Mesendoderm (in vitro differentiated cells): ENCODE results near the gene SLC25A10.

ENCODE experiments used
- DNase-seq: peaks from one replicate; pipeline ENCODE4 v3.0.0; 2013
- H2AK5ac ChIP-seq: 2 replicates; pipeline ENCODE4 v1.6.1; 2013; ENCODE audit warnings: low read length, inconsistent platforms
- H2BK120ac ChIP-seq: 2 replicates; pipeline ENCODE4 v1.6.1; 2013; ENCODE audit warnings: low read depth, mild to moderate bottlenecking, low read length, moderate library complexity, mixed read lengths
- H2BK15ac ChIP-seq: replicated peaks from 2 replicates; pipeline ENCODE4 v1.6.1; 2013; ENCODE audit warnings: low read depth, mild to moderate bottlenecking, moderate library complexity
- H2BK5ac ChIP-seq: 2 replicates; pipeline ENCODE4 v1.6.1; 2013; ENCODE audit warnings: low read length, inconsistent platforms
- H3K18ac ChIP-seq: 2 replicates; pipeline ENCODE4 v1.6.1; 2013; ENCODE audit warnings: mild to moderate bottlenecking, low read length, mixed read lengths
- H3K23ac ChIP-seq: one replicate; pipeline ENCODE4 v1.6.1; 2013; ENCODE audit warnings: low read length
- H3K27ac ChIP-seq: 2 replicates; pipeline ENCODE4 v1.5.1; 2013; ENCODE audit warnings: low read depth, mild to moderate bottlenecking, inconsistent platforms, low read length, moderate library complexity
- H3K27me3 ChIP-seq: 2 replicates; pipeline ENCODE4 v1.6.1; 2013; ENCODE audit warnings: low read length, control low read depth, mild to moderate bottlenecking, inconsistent platforms; ENCODE audit not compliant: insufficient read depth, poor library complexity
- H3K36me3 ChIP-seq: 2 replicates; pipeline ENCODE4 v1.6.1; 2013; ENCODE audit warnings: low read length, inconsistent platforms; ENCODE audit not compliant: control insufficient read depth, insufficient read depth
- H3K4ac ChIP-seq: one replicate; pipeline ENCODE4 v1.6.1; 2013; ENCODE audit warnings: low read depth, mild to moderate bottlenecking, low read length, moderate library complexity
- H3K4me1 ChIP-seq: 2 replicates; pipeline ENCODE4 v1.6.1; 2013; ENCODE audit warnings: low read depth, low read length, inconsistent platforms; ENCODE audit not compliant: control insufficient read depth
- H3K4me2 ChIP-seq: 2 replicates; pipeline ENCODE4 v1.6.1; 2013; ENCODE audit warnings: low read length
- H3K4me3 ChIP-seq: 2 replicates; pipeline ENCODE4 v1.5.1; 2013; ENCODE audit warnings: mild to moderate bottlenecking, low read length
- H3K56ac ChIP-seq: one replicate; pipeline ENCODE4 v1.6.1; 2013; ENCODE audit warnings: low read length
- H3K79me1 ChIP-seq: 2 replicates; pipeline ENCODE4 v1.6.1; 2013; ENCODE audit warnings: low read length, inconsistent platforms
- H3K79me2 ChIP-seq: 2 replicates; pipeline ENCODE4 v1.6.1; 2013; ENCODE audit warnings: mild to moderate bottlenecking, low read length; ENCODE audit not compliant: control insufficient read depth, insufficient read depth
- H3K9ac ChIP-seq: 2 replicates; pipeline ENCODE4 v1.6.1; 2013; ENCODE audit warnings: low read length, inconsistent platforms
- H4K5ac ChIP-seq: one replicate; pipeline ENCODE4 v1.6.1; 2013; ENCODE audit warnings: low read length
- H4K8ac ChIP-seq: one replicate; pipeline ENCODE4 v1.6.1; 2013; ENCODE audit warnings: low read depth, mild to moderate bottlenecking, control low read depth, low read length, moderate library complexity
- WGBS: extraction: QIAGEN DNeasy Blood & Tissue Kit; methylation state at CpG from one replicate; pipeline ENCODE4 v1.1.7; 2013; ENCODE audit warnings: low lambda C conversion rate, missing lambda C conversion rate; ENCODE audit not compliant: insufficient coverage; ENCODE audit errors: extremely low coverage; 5-methylcytosine and 5-hydroxymethylcytosine counted together

SLC25A10 gene

GRCh38 chr17:81726004-81726403 lies 13.9 kb downstream of the SLC25A10 start:
- H2BK15ac ChIP-seq, result no peak overlapping the region
- no CpG with 5 or more reads among the region's 9 CpGs for WGBS
- no peaks in the 10 kb centered on the region for H3K36me3 ChIP-seq
- H3K4me3 ChIP-seq, result no peak overlapping the region
- H3K9ac ChIP-seq, result no peak overlapping the region
- no peak overlapping the region for H3K27ac ChIP-seq
- H4K8ac ChIP-seq, result no peak overlapping the region
- no peaks in the 10 kb centered on the region for H3K79me2 ChIP-seq
- H4K5ac ChIP-seq, result no peak overlapping the region
- no peak overlapping the region for H3K23ac ChIP-seq
- H2BK5ac ChIP-seq, result no peak overlapping the region
- no peak overlapping the region for H3K4ac ChIP-seq
- DNase-seq, result no peak
- no peaks in the 10 kb centered on the region for H3K79me1 ChIP-seq
- H3K18ac ChIP-seq, result no peak overlapping the region
- H3K56ac ChIP-seq, result no peak overlapping the region
- no peaks in the 10 kb centered on the region for H3K4me1 ChIP-seq
- H3K27me3 ChIP-seq, result no peaks in the 10 kb centered on the region
- no peak overlapping the region for H3K4me2 ChIP-seq
- H2BK120ac ChIP-seq, result no peak overlapping the region
- H2AK5ac ChIP-seq, result no peak overlapping the region

GRCh38 chr17:81727324-81728031 lies 15.4 kb downstream of the SLC25A10 start:
- Histone ChIP-seq H3K79me2 (no peaks in the 10 kb centered on the region), H2AK5ac (no peak overlapping the region), H2BK15ac (no peak overlapping the region), H3K27me3 (no peaks in the 10 kb centered on the region), H4K5ac (no peak overlapping the region), H3K56ac (no peak overlapping the region), H2BK5ac (no peak overlapping the region), H3K4ac (no peak overlapping the region), H4K8ac (no peak overlapping the region), H3K18ac (no peak overlapping the region), H3K4me1 (no peaks in the 10 kb centered on the region), H3K9ac (no peak overlapping the region), H3K27ac (no peak overlapping the region), H3K4me3 (no peak overlapping the region), H3K4me2 (no peak overlapping the region), H3K23ac (no peak overlapping the region), H2BK120ac (no peak overlapping the region), H3K36me3 (no peaks in the 10 kb centered on the region), H3K79me1 (no peaks in the 10 kb centered on the region)
- no CpG with 5 or more reads among the region's 23 CpGs for WGBS
- DNase-seq, result no peak

- Histone ChIP-seq H3K27ac (no peak overlapping the region), H3K27me3 (no peaks in the 10 kb centered on the region), H3K4ac (no peak overlapping the region), H3K79me2 (no peaks in the 10 kb centered on the region), H3K4me1 (no peaks in the 10 kb centered on the region), H2BK120ac (no peak overlapping the region), H2BK15ac (no peak overlapping the region), H2AK5ac (no peak overlapping the region), H2BK5ac (no peak overlapping the region), H4K5ac (no peak overlapping the region), H3K79me1 (no peaks in the 10 kb centered on the region), H4K8ac (no peak overlapping the region), H3K36me3 (no peaks in the 10 kb centered on the region), H3K4me3 (no peak overlapping the region), H3K9ac (no peak overlapping the region), H3K56ac (no peak overlapping the region), H3K18ac (no peak overlapping the region), H3K4me2 (no peak overlapping the region), H3K23ac (no peak overlapping the region)
- peak; percentile 65 for DNase-seq
- no CpG with 5 or more reads among the region's 32 CpGs for WGBS
Observed at GRCh38 chr17:81733507-81734404, 21.7 kb downstream of the SLC25A10 start.

- no peaks in the 10 kb centered on the region for H3K79me2 ChIP-seq
- no peak overlapping the region for H2BK15ac ChIP-seq
- H3K27me3 ChIP-seq, result no peaks in the 10 kb centered on the region
- no peak overlapping the region for H3K4me3 ChIP-seq
- H4K8ac ChIP-seq, result no peak overlapping the region
- no peak overlapping the region for H2AK5ac ChIP-seq
- H3K9ac ChIP-seq, result no peak overlapping the region
- WGBS, result no CpG with 5 or more reads among the region's 35 CpGs
- H3K23ac ChIP-seq, result no peak overlapping the region
- no peak overlapping the region for H3K4ac ChIP-seq
- no peak for DNase-seq
- H3K18ac ChIP-seq, result no peak overlapping the region
- H2BK5ac ChIP-seq, result no peak overlapping the region
- H3K79me1 ChIP-seq, result no peaks in the 10 kb centered on the region
- H3K56ac ChIP-seq, result no peak overlapping the region
- H3K36me3 ChIP-seq, result no peaks in the 10 kb centered on the region
- no peak overlapping the region for H4K5ac ChIP-seq
- no peak overlapping the region for H3K4me2 ChIP-seq
- H3K4me1 ChIP-seq, result no peaks in the 10 kb centered on the region
- no peak overlapping the region for H3K27ac ChIP-seq
- no peak overlapping the region for H2BK120ac ChIP-seq
Observed at GRCh38 chr17:81734405-81735263, 22.6 kb downstream of the SLC25A10 start.

GRCh38 chr17:81735264-81736102 lies 23.4 kb downstream of the SLC25A10 start:
- Histone ChIP-seq H2BK5ac (no peak overlapping the region), H3K79me1 (no peaks in the 10 kb centered on the region), H3K79me2 (no peaks in the 10 kb centered on the region), H3K4me2 (no peak overlapping the region), H3K9ac (no peak overlapping the region), H3K27me3 (no peaks in the 10 kb centered on the region), H3K4ac (no peak overlapping the region), H2BK120ac (no peak overlapping the region), H3K56ac (no peak overlapping the region), H3K4me1 (no peaks in the 10 kb centered on the region), H2AK5ac (no peak overlapping the region), H3K27ac (no peak overlapping the region), H4K5ac (no peak overlapping the region), H3K18ac (no peak overlapping the region), H4K8ac (no peak overlapping the region), H3K23ac (no peak overlapping the region), H3K36me3 (no peaks in the 10 kb centered on the region), H3K4me3 (no peak overlapping the region), H2BK15ac (no peak overlapping the region)
- WGBS, result no CpG with 5 or more reads among the region's 30 CpGs
- DNase-seq, result no peak
